Nephron (organoid): ENCODE measurements around the gene NEIL1.
"Not testable (repeated sequence)": the region's sequence is repeated elsewhere in the genome, so short reads cannot be mapped to it uniquely, and the experiment has no call there.

Source experiments
- H3K27ac Mint-ChIP-seq, 3 experiments: 2 replicates each; pipeline ENCODE4 v1.8.0; 2020; ENCODE audit warnings: mixed read lengths in 3 of 3, mild to moderate bottlenecking in 2 of 3, moderate library complexity in 1 of 3
- H3K27me3 Mint-ChIP-seq: 2 replicates; pipeline ENCODE4 v1.8.0; 2021; ENCODE audit warnings: low read depth, mild to moderate bottlenecking, moderate library complexity, mixed read lengths
- H3K36me3 Mint-ChIP-seq: 2 replicates; pipeline ENCODE4 v1.8.0; 2020; ENCODE audit warnings: low read depth, mixed read lengths
- H3K4me1 Mint-ChIP-seq: 2 replicates; pipeline ENCODE4 v1.8.0; 2020; ENCODE audit warnings: mixed read lengths
- H3K4me3 Mint-ChIP-seq, 3 experiments: 2 replicates each; pipeline ENCODE4 v1.8.0; 2020; ENCODE audit warnings: mild to moderate bottlenecking in 3 of 3, mixed read lengths in 3 of 3, moderate library complexity in 2 of 3
- H3K9me3 Mint-ChIP-seq: 2 replicates; pipeline ENCODE4 v1.8.0; 2020; ENCODE audit warnings: mixed read lengths
- CTCF ChIP-seq, 3 experiments: fragments of 200-600 bp; sonication (generic); IDR thresholded peaks; one replicate each; pipeline ENCODE4 v1.5.0; 2021; ENCODE audit warnings: antibody characterized with exemption in 3 of 3; ENCODE audit not compliant: unreplicated experiment in 3 of 3

NEIL1 gene

GRCh38 chr15:75335313-75335704, 11.5 kb upstream of the NEIL1 start:
- Mint-ChIP-seq H3K9me3 (no peaks in the 10 kb centered on the region), H3K27ac (peak overlapping the region; percentile 91 to 94 (median 92)), H3K27me3 (no peaks in the 10 kb centered on the region), H3K4me1 (peaks cover 18% of the 10 kb centered on the region), H3K4me3 (peak overlapping the region; percentile 98 to 100 (median 99)), H3K36me3 (peaks cover 4% of the 10 kb centered on the region)
- TF ChIP-seq CTCF (IDR thresholded peaks at IDR 0.05; ENCODE audit: unreplicated experiment in 3 of 3), result no peak

GRCh38 chr15:75335705-75336355, 11.0 kb upstream of the NEIL1 start, which contains the start of gene COMMD4:
Gene COMMD4, plus strand, starts transcription at chr15:75336063. Its CDS starts 27 bp downstream, at chr15:75336090.
- Mint-ChIP-seq H3K4me1 (peaks cover 18% of the 10 kb centered on the region), H3K27me3 (no peaks in the 10 kb centered on the region), H3K4me3 (peak within 1 kb of the TSS; percentile 98 to 100 (median 99)), H3K9me3 (no peaks in the 10 kb centered on the region), H3K27ac (peak within 1 kb of the TSS; percentile 91 to 94 (median 92)), H3K36me3 (peaks cover 4% of the 10 kb centered on the region)
- TF ChIP-seq CTCF (IDR thresholded peaks at IDR 0.05; ENCODE audit: unreplicated experiment in 3 of 3), result no peak

DNA sequence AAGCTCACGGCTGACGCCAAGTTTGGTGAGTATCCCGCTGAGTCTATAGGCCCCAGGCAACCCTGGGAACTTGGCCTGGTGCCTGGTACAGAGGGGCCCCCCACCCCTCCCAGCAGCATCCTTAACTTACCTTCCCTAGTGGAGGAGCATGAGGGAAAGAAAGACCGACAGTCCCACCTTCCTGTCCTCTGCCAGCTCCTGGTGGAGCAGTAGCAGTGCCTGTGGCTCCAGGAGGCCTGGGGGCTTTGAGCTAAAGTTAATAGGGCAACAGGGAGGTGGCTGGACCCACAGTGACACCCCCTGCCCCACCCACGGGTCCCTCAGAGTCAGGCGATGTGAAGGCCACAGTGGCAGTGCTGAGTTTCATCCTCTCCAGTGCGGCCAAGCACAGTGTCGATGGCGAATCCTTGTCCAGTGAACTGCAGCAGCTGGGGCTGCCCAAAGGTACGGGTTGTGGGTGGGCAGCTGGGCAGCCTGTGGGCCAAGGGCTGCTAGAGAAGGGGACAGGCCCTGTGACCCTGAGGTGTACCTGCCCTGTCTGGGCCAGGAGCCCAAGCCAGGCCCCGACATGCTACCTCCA, 8.1 kb upstream of the NEIL1 start:
- Mint-ChIP-seq H3K36me3 (peaks cover 4% of the 10 kb centered on the region), H3K4me3 (peak overlapping the region in 2 of 3 experiments; percentile 14 to 41), H3K4me1 (peaks cover 18% of the 10 kb centered on the region), H3K27ac (no peak overlapping the region), H3K9me3 (no peaks in the 10 kb centered on the region), H3K27me3 (no peaks in the 10 kb centered on the region)
- TF ChIP-seq CTCF (IDR thresholded peaks at IDR 0.05; ENCODE audit: unreplicated experiment in 3 of 3), result no peak

GRCh38 chr15:75339531-75340240, 7.2 kb upstream of the NEIL1 start:
- no peak for TF ChIP-seq CTCF (IDR thresholded peaks at IDR 0.05; ENCODE audit: unreplicated experiment in 3 of 3)
- peaks cover 4% of the 10 kb centered on the region for H3K36me3 Mint-ChIP-seq

DNA sequence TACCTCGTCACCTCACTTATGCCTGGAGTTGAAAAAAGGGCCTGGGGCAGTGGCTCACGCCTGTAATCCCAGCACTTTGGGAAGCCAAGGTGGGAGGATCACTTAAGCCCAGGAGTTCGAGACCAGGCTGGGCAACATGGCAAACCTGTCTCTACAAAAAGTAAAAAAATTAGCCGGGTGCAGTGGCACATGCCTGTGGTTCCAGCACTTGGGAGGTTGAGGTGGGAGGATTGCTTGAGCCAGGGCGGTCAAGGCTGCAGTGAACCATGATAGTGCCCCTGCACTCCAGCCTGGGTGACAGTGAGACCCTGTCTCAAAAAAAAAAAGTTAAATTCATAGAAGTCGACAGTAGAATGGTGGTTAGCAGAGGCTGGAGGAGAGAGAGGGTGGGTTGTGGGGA, 4.6 kb upstream of the NEIL1 start:
- Mint-ChIP-seq H3K27ac (no peak overlapping the region), H3K4me1 (no peaks in the 10 kb centered on the region), H3K27me3 (peaks cover 17% of the 10 kb centered on the region), H3K36me3 (peaks cover 4% of the 10 kb centered on the region), H3K4me3 (no peak overlapping the region), H3K9me3 (no peaks in the 10 kb centered on the region)
- TF ChIP-seq CTCF (IDR thresholded peaks at IDR 0.05; ENCODE audit: unreplicated experiment in 3 of 3), result no peak

More at GRCh38 chr15:75339531-75340240, 7.2 kb upstream of the NEIL1 start:
- Mint-ChIP-seq H3K27me3 (no peaks in the 10 kb centered on the region), H3K4me1 (peaks cover 18% of the 10 kb centered on the region), H3K27ac (no peak overlapping the region), H3K9me3 (no peaks in the 10 kb centered on the region), H3K4me3 (peak overlapping the region in 2 of 3 experiments; percentile 19 to 51)

DNA sequence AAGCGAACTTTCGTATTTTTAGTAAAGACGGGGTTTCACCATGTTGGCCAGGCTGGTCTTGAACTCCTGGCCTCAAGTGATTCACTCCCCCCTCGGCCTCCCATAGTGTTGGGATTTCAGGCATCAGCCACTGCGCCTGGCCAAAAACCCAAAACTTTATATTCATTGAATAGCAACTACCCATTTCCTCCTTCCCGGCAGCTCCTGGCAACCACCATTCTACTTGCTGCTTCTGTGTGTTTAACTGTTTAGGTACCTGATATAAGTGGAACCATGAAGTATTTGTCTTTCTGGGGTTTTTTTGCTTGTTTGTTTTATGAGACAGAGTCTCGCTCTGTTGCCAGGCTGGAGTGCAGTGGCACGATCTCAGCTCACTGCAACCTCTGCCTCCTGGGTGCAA, 2.9 kb upstream of the NEIL1 start:
- H3K27me3 Mint-ChIP-seq, result peaks cover 21% of the 10 kb centered on the region
- H3K36me3 Mint-ChIP-seq, H3K9me3 Mint-ChIP-seq, H3K27ac Mint-ChIP-seq, H3K4me1 Mint-ChIP-seq: not testable (repeated sequence)
- peak overlapping the region in 2 of 3 experiments; percentile 28 to 53 for H3K4me3 Mint-ChIP-seq
